SK-N-SH (cell line): ENCODE data around the gene POU3F1. TPM values are rescaled to one million over a fixed set of nuclear protein-coding genes. Genes with fewer than 3 reads are reported as not detected.

Experiments used
- CTCF ChIA-PET: fragments of 300-600, 350-600 bp; formaldehyde crosslinking; extraction: SDS; loops from one replicate; lab custom pipeline; 2021; lab: Yijun Ruan, JAX
- POLR2A ChIA-PET: fragments of 350-600 bp; sonication (Branson Sonifier 250); formaldehyde crosslinking; extraction: SDS; loops from one replicate; lab custom pipeline; 2020; ENCODE audit warnings: antibody characterized with exemption, inconsistent platforms; lab: Yijun Ruan, JAX
- DNase-seq: peaks from one replicate; pipeline ENCODE4 v3.0.0; 2012
- H2AFZ ChIP-seq: fragments of 200-600 bp; sonication (generic); 2 replicates; pipeline ENCODE4 v1.8.1; 2016; ENCODE audit warnings: antibody characterized with exemption, mild to moderate bottlenecking, low read depth
- H3F3A ChIP-seq: fragments of 200-600 bp; sonication (generic); replicated peaks from 2 replicates; pipeline ENCODE3; 2016; ENCODE audit warnings: antibody characterized with exemption, mild to moderate bottlenecking; ENCODE audit not compliant: insufficient read depth
- H3K27ac ChIP-seq, 2 experiments: fragments of 200-500 bp in 1 of 2; fragments of 200-600 bp in 1 of 2; sonication (Bioruptor generic) in 1 of 2; sonication (generic), shearing (Covaris generic) in 1 of 2; 2 replicates each; pipeline versions ENCODE4 v1.5.1 to v1.6.1; 2014 to 2016; ENCODE audit warnings: low read depth in 2 of 2, inconsistent platforms in 1 of 2, low read length in 1 of 2, mild to moderate bottlenecking in 1 of 2, mixed read lengths in 1 of 2
- H3K27me3 ChIP-seq: fragments of 200-600 bp; sonication (generic), shearing (Covaris generic); 2 replicates; pipeline ENCODE4 v1.6.1; 2016; ENCODE audit warnings: mixed run types; ENCODE audit not compliant: insufficient read depth
- H3K36me3 ChIP-seq, 2 experiments: fragments of 200-500 bp in 1 of 2; fragments of 200-600 bp in 1 of 2; sonication (Bioruptor generic) in 1 of 2; sonication (generic) in 1 of 2; replicated peaks in 1 of 2; 2 replicates each; pipeline versions ENCODE3 to v1.5.1; 2014 to 2016; ENCODE audit warnings: low read length in 1 of 2, mild to moderate bottlenecking in 1 of 2; ENCODE audit not compliant: insufficient read depth in 2 of 2, control insufficient read depth in 1 of 2
- H3K4me1 ChIP-seq, 2 experiments: fragments of 200-500 bp in 1 of 2; fragments of 200-600 bp in 1 of 2; sonication (Bioruptor generic) in 1 of 2; sonication (generic), shearing (Covaris generic) in 1 of 2; 2 replicates each; pipeline versions ENCODE4 v1.5.1 to v1.6.1; 2014 to 2016; ENCODE audit warnings: low read depth in 1 of 2, low read length in 1 of 2, mixed run types in 1 of 2; ENCODE audit not compliant: insufficient read depth in 2 of 2, control insufficient read depth in 1 of 2
- H3K4me2 ChIP-seq: fragments of 200-600 bp; sonication (generic), shearing (Covaris generic); 2 replicates; pipeline ENCODE4 v1.6.1; 2017; ENCODE audit warnings: mixed run types
- H3K4me3 ChIP-seq, 2 experiments: fragments of 200-500 bp in 1 of 2; fragments of 200-600 bp in 1 of 2; sonication (Bioruptor generic) in 1 of 2; sonication (generic), shearing (Covaris generic) in 1 of 2; 2 replicates each; pipeline versions ENCODE4 v1.5.1 to v1.8.1; 2014 to 2016; ENCODE audit warnings: low read depth in 2 of 2, inconsistent platforms in 1 of 2, low read length in 1 of 2, mild to moderate bottlenecking in 1 of 2, mixed read lengths in 1 of 2, moderate library complexity in 1 of 2
- H3K79me2 ChIP-seq: fragments of 200-600 bp; sonication (generic); 2 replicates; pipeline ENCODE4 v1.8.1; 2017; ENCODE audit warnings: mild to moderate bottlenecking; ENCODE audit not compliant: insufficient read depth
- H3K9ac ChIP-seq: fragments of 200-600 bp; sonication (generic); 2 replicates; pipeline ENCODE4 v1.6.1; 2017; ENCODE audit warnings: mixed run types
- H3K9me2 ChIP-seq: fragments of 200-600 bp; sonication (generic); 2 replicates; pipeline ENCODE4 v1.6.1; 2017; ENCODE audit warnings: mixed run types
- H3K9me3 ChIP-seq: fragments of 200-600 bp; sonication (generic); 2 replicates; pipeline ENCODE4 v1.6.1; 2017; ENCODE audit warnings: mixed run types, mild to moderate bottlenecking, moderate library complexity
- H4K20me1 ChIP-seq: fragments of 200-600 bp; sonication (generic); 2 replicates; pipeline ENCODE4 v1.6.1; 2017; ENCODE audit warnings: mild to moderate bottlenecking, mixed run types; ENCODE audit not compliant: insufficient read depth
- CHD2 ChIP-seq: fragments of 150-350 bp; IDR thresholded peaks from 2 replicates; pipeline ENCODE4 v1.6.1; 2018; ENCODE audit warnings: low read length; ENCODE audit not compliant: partially characterized antibody
- ELF1 ChIP-seq: IDR thresholded peaks from 2 replicates; pipeline ENCODE4 v1.4.0; 2012
- EP300 ChIP-seq, 2 experiments: IDR thresholded peaks; 2 replicates each; pipeline versions ENCODE4 v1.4.0 to v1.6.1; 2012; ENCODE audit warnings: borderline replicate concordance in 1 of 2, low read depth in 1 of 2, low read length in 1 of 2
- FOSL2 ChIP-seq: IDR thresholded peaks from 2 replicates; pipeline ENCODE4 v1.4.0; 2012; ENCODE audit warnings: low read depth, mild to moderate bottlenecking, moderate library complexity, borderline replicate concordance
- FOXJ3 ChIP-seq: sonication (generic); formaldehyde crosslinking; IDR thresholded peaks from 2 replicates; pipeline ENCODE4 v1.5.1; 2020; ENCODE audit warnings: mild to moderate bottlenecking, missing genetic modification reagents
- FOXM1 ChIP-seq: IDR thresholded peaks from 2 replicates; pipeline ENCODE4 v1.4.0; 2012; ENCODE audit warnings: low read depth, mild to moderate bottlenecking
- GATA2 ChIP-seq: sonication (generic); formaldehyde crosslinking; IDR thresholded peaks from 2 replicates; pipeline ENCODE4 v1.5.0; 2020; ENCODE audit warnings: mild to moderate bottlenecking, missing genetic modification reagents
- IRF3 ChIP-seq: fragments of 150-350 bp; IDR thresholded peaks from 2 replicates; pipeline ENCODE4 v1.6.1; 2016; ENCODE audit warnings: mild to moderate bottlenecking, low read depth, low read length
- JUND ChIP-seq: IDR thresholded peaks from 2 replicates; pipeline ENCODE4 v1.4.0; 2012
- MAX ChIP-seq: IDR thresholded peaks from 2 replicates; pipeline ENCODE4 v1.4.0; 2012; ENCODE audit warnings: low read depth
- MXI1 ChIP-seq: IDR thresholded peaks from 2 replicates; pipeline ENCODE4 v1.6.1; 2012; ENCODE audit warnings: mild to moderate bottlenecking, low read depth, low read length, improper control_type of control experiment
- RCOR1 ChIP-seq: fragments of 150-350 bp; IDR thresholded peaks from 2 replicates; pipeline ENCODE4 v1.6.1; 2017; ENCODE audit warnings: antibody characterized with exemption, low read length
- REST ChIP-seq: IDR thresholded peaks from 2 replicates; pipeline ENCODE4 v1.6.1; 2012; ENCODE audit warnings: mild to moderate bottlenecking, low read depth, low read length, moderate library complexity
- RFX5 ChIP-seq: IDR thresholded peaks from 2 replicates; pipeline ENCODE4 v1.6.1; 2012; ENCODE audit warnings: mild to moderate bottlenecking, improper control_type of control experiment, low read length
- SMC3 ChIP-seq: IDR thresholded peaks from 2 replicates; pipeline ENCODE4 v1.6.1; 2012; ENCODE audit warnings: low read depth, low read length, improper control_type of control experiment
- TEAD4 ChIP-seq: IDR thresholded peaks from 2 replicates; pipeline ENCODE4 v1.4.0; 2012; ENCODE audit warnings: mild to moderate bottlenecking, borderline replicate concordance; ENCODE audit not compliant: insufficient read depth
- USF1 ChIP-seq: IDR thresholded peaks from 2 replicates; pipeline ENCODE4 v1.4.0; 2012; ENCODE audit warnings: low read depth, borderline replicate concordance
- USF2 ChIP-seq: fragments of 150-350 bp; IDR thresholded peaks from 2 replicates; pipeline ENCODE4 v1.6.1; 2017; ENCODE audit warnings: antibody characterized with exemption, low read length, low read depth, borderline replicate concordance
- ZBTB33 ChIP-seq: IDR thresholded peaks from 2 replicates; pipeline ENCODE4 v1.4.0; 2012; ENCODE audit warnings: low read depth, borderline replicate concordance
- WGBS: methylation state at CpG from one replicate; pipeline ENCODE4 v1.1.6; 2017; ENCODE audit warnings: low lambda C conversion rate; 5-methylcytosine and 5-hydroxymethylcytosine counted together
- polyA plus RNA-seq, 3 experiments: library from polyadenylated mRNA; depleted of rRNA; stranded (reverse); fragments of >200 nt; gene quantifications; 2 replicates each; pipeline ENCODE4 v1.2.3, GENCODE V29; 2012

Gene POU3F1
- polyA plus RNA-seq, 1 of the 3 experiments (the other 2 are of a cell fraction): not detected

GRCh38 chr1:38074302-38074677 is 27.7 kb upstream of the POU3F1 start:
- Histone ChIP-seq H3K9me3 (no peaks in the 10 kb centered on the region), H3K4me1 (peaks cover 0 to 13% of the 10 kb centered on the region in 2 experiments; a peak in 2 of 4 replicates), H3F3A (no peaks in the 10 kb centered on the region), H3K4me2 (no peak overlapping the region), H3K27ac (no peak overlapping the region), H3K9ac (no peak overlapping the region)
- CTCF ChIA-PET: interaction anchor here (1.2 kb wide), 2 partner anchors 9 to 26 kb away, joined by 3 read pairs; no protein-coding TSS in a partner anchor
- 52% methylated on average over 4 of the region's 4 CpGs for WGBS
- TF ChIP-seq FOXJ3 (CRISPR knock-in tag): no peak
- no peak for TF ChIP-seq FOXM1
- no peak for TF ChIP-seq RCOR1
- TF ChIP-seq GATA2 (CRISPR knock-in tag): no peak
- TF ChIP-seq MAX: no peak
- no peak for TF ChIP-seq USF2
- TF ChIP-seq ZBTB33: no peak
- no peak for TF ChIP-seq CHD2
- no peak for TF ChIP-seq IRF3
- no peak for TF ChIP-seq ELF1
- no peak for TF ChIP-seq USF1
- no peak for TF ChIP-seq REST
- TF ChIP-seq EP300 (IDR thresholded peaks at IDR 0.05; ENCODE audit: borderline replicate concordance in 1 of 2, low read depth in 1 of 2, low read length in 1 of 2): no peak
- no peak for TF ChIP-seq TEAD4
- no peak for TF ChIP-seq JUND
- TF ChIP-seq MXI1: no peak
- no peak for TF ChIP-seq SMC3
- no peak for TF ChIP-seq RFX5
- TF ChIP-seq FOSL2: no peak
- TF ChIP-seq, all 33 proteins: peak for 0
- H4K20me1 ChIP-seq: no peaks in the 10 kb centered on the region
- DNase-seq: no peak
- no peaks in the 10 kb centered on the region for H3K9me2 ChIP-seq
- H2AFZ ChIP-seq: no peak overlapping the region
- H3K27me3 ChIP-seq: peaks cover 46% of the 10 kb centered on the region
- H3K79me2 ChIP-seq: no peaks in the 10 kb centered on the region
- H3K36me3 ChIP-seq: no peaks in the 10 kb centered on the region
- POLR2A ChIA-PET: no interaction called here
- no peak overlapping the region for H3K4me3 ChIP-seq
